ENCODE measurements around the gene GBP1.
"Not testable (repeated sequence)": the region's sequence is repeated elsewhere in the genome, so short reads cannot be mapped to it uniquely, and the experiment has no call there.

The GBP1 gene

DNA sequence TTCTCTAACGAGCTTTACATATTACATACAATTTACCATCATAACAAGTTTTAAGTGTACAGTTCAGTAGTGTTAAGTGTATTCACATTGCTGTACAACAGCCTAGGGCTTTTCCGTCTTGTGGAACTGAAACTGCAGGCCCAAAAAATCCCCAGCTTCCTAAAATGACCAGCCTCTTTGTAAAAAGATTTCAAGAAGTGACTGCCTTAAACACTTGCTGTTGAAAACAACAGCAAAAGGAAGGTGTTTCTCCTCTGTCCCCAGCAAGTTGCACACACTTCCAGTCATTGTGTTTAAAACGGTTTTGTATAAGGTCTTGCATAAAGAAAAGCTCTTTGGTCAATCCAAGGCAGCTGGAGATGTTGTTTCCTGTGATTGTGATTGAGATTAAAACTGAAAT is 16.0 kb upstream of the GBP1 start:
- TF ChIP-seq, protein P1, sequence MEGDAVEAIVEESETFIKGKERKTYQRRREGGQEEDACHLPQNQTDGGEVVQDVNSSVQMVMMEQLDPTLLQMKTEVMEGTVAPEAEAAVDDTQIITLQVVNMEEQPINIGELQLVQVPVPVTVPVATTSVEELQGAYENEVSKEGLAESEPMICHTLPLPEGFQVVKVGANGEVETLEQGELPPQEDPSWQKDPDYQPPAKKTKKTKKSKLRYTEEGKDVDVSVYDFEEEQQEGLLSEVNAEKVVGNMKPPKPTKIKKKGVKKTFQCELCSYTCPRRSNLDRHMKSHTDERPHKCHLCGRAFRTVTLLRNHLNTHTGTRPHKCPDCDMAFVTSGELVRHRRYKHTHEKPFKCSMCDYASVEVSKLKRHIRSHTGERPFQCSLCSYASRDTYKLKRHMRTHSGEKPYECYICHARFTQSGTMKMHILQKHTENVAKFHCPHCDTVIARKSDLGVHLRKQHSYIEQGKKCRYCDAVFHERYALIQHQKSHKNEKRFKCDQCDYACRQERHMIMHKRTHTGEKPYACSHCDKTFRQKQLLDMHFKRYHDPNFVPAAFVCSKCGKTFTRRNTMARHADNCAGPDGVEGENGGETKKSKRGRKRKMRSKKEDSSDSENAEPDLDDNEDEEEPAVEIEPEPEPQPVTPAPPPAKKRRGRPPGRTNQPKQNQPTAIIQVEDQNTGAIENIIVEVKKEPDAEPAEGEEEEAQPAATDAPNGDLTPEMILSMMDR (IDR thresholded peaks at IDR 0.05; ENCODE audit: low read depth, low read length, missing control alignments) = no peak
- DNase-seq (ENCODE audit: low read depth) = no peak
- H3K4me3 ChIP-seq (ENCODE audit: low read depth, low read length) = no peak overlapping the region

DNA sequence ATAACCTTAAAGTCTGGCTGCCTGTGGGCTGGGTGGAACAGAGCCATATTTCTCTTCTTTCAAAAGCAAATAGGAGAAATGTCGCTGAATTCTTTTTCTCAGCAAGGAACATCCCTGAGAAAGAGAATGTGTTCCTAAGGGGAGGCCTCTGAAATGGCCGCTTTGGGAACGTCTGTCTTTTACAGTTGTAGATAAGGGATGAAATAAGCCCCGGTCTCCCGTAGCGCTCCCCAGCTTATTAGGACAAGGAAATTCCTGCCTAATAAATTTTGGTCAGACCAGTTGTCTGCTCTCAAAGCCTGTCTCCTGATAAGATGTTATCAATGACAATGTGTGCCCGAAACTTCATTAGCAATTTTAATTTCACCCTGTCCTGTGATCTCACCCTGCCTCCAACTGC is 15.1 kb upstream of the GBP1 start:
- not testable (repeated sequence) for H3K4me3 ChIP-seq (ENCODE audit: low read depth, low read length); DNase-seq (ENCODE audit: low read depth)

DNA sequence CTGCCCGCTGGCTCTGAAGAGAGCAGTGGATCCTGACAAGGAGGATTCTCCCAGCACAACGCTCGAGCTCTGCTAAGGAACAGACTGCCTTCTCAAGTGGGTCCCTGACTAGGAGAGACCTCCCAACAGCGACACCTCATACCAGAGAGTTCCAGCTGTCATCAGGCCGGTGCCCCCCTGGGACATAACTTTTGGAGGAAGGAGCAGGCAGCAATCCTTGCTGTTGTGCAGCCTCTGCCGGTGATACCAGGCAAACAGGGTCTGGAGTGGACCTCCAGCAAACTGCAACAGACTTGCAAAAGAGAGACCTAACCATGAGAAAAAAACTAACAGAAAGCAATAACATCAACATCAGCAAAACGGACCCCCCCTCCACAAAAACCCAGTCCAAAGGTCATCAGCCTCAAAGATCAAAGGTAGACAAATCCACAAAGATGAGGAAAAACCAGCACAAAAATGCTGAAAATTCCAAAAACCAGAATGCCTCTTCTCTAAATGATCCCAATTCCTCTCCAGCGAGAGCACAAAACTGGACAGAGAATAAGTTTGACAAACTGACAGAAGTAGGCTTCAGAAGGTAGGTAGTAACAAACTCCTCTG is 7.6 kb upstream of the GBP1 start:
- not testable (repeated sequence) for DNase-seq (ENCODE audit: low read depth); H3K4me3 ChIP-seq (ENCODE audit: low read depth, low read length)

DNA sequence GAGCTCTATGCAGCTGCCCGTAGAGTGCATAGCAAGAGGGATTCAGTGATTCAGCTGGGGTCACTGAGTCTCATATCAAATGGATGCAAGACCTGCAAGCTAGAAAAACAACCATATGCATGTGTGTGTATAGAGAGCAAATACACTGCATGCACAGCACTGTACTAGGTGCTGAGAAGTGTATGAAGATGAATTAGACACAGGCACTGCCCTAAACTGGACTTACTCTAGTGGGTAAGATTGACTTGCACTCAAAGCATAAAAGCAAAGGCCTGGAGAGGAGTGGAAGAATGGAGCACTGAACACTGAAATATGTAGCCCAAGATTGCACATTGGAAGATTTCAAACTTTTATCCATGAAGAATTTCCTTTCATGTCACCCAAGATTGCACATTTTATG is 5.5 kb upstream of the GBP1 start:
- no peak for DNase-seq (ENCODE audit: low read depth)
- TF ChIP-seq, protein P1 (IDR thresholded peaks at IDR 0.05; ENCODE audit: low read depth, low read length, missing control alignments) = no peak
- H3K4me3 ChIP-seq (ENCODE audit: low read depth, low read length) = no peak overlapping the region

DNA sequence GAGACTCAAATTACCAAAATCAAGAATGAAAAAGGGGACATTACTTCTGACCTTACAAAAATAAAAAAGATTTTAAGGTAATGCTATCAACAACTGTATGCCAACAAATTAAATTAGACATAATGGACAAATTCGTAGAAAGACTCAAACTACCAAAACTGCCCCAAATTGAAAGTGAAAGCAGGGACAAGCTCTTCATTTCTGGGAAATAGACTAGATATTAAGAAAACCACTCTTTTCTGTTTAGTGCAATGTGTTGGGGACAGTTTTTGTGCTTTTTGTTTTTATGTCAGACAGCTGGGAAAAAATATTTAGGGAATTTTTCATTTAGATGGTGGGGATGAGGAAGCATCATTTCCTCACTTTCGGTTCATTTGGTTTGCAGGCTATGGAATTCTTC is 4.9 kb upstream of the GBP1 start:
- no peak for DNase-seq (ENCODE audit: low read depth)
- no peak overlapping the region for H3K4me3 ChIP-seq (ENCODE audit: low read depth, low read length)
- TF ChIP-seq, protein P1 (IDR thresholded peaks at IDR 0.05; ENCODE audit: low read depth, low read length, missing control alignments) = no peak

DNA sequence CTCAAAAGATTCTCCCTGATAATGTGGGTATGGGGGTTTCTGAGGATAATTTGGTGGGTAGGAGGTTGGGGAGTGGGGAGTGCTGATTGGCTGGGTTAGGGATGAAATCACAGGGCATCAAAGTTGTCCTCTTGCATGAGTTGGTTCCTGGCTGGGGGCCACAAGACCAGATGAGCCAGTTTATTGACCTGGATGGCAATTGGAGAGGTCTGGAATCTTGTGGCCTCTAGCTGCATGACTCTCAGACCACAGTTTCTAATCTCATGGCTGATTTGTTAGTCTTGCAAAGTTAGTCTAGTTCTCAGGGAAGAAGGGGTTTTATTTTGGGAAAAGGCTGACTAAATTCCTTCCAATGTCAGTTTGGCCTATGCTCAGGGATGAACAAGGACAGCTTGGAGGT is 3.3 kb upstream of the GBP1 start:
- no peak for DNase-seq (ENCODE audit: low read depth)
- TF ChIP-seq, protein P1 (IDR thresholded peaks at IDR 0.05; ENCODE audit: low read depth, low read length, missing control alignments) = no peak
- H3K4me3 ChIP-seq (ENCODE audit: low read depth, low read length) = no peak overlapping the region

DNA sequence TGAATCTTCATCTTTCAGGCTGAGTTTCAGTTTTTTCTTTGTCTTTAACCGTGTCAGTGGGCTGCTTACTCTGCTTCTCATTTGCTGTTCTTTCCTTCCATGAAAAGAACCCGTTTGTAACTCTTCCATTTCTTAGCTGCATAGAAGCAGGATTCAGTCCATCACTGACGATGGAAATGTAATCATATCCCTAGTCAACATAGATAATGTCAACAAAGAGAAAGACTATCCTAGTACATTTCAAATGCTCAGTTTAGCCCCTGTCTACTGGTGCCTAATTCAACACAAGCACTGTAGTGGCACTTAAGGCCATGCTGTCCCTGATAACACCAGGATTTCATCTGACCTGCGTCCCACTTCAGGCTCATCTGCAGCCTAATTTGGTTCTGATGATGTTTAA is 376 bp downstream of the GBP1 start:
- TF ChIP-seq, protein P1 (IDR thresholded peaks at IDR 0.05; ENCODE audit: low read depth, low read length, missing control alignments) = no peak
- peak overlapping the region; percentile 59 for H3K4me3 ChIP-seq (ENCODE audit: low read depth, low read length)
- DNase-seq (ENCODE audit: low read depth) = no peak

DNA sequence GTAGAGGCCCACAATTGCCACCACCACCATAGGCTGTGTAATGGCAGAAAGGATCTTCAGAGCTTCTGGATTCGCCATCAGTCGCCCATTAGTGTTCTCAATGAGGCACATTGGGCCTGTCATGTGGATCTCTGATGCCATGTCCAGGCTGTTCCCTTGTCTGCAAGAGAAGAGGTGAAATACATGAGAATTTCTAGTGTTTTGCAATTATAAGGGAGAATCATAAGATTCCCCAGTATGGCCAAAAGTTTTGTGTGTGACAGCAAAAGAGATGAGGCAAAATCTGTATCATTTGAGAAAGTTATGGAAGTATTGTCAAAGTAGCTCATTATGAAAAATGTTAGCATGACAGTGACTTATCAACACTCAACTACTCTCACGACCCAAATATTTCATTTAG is 1.9 kb downstream of the GBP1 start:
- no peak overlapping the region for H3K4me3 ChIP-seq (ENCODE audit: low read depth, low read length)
- TF ChIP-seq, protein P1 (IDR thresholded peaks at IDR 0.05; ENCODE audit: low read depth, low read length, missing control alignments) = no peak
- DNase-seq (ENCODE audit: low read depth) = no peak

Measured in GM12864 (cell line).